Measurements from ENCODE around the gene CRX. TPM values are rescaled to one million over a fixed set of nuclear protein-coding genes. Genes with fewer than 3 reads are reported as not detected.

The CRX gene
- total and polyA plus RNA-seq, 2 experiments from 2014 or later: 0.04 to 0.15 TPM

- Histone ChIP-seq H3K4me3 (no peak within 1 kb of the TSS), H3K9me3 (ENCODE audit: low read depth) (no peaks in the 10 kb centered on the region), H3K27ac (no peak within 1 kb of the TSS), H3K36me3 (no peaks in the 10 kb centered on the region), H3K4me1 (ENCODE audit: low read depth) (peaks cover 6% of the 10 kb centered on the region), H3K27me3 (no peaks in the 10 kb centered on the region)
- no peak for TF ChIP-seq CTCF (IDR thresholded peaks at IDR 0.05; ENCODE audit: low read depth, low read length)
- DNase-seq (ENCODE audit: low read depth in 1 of 2, low spot score in 1 of 2): no peak
These were observed 64.3 kb downstream of the CRX start, which contains the start of gene SULT2A1 for GRCh38 chr19:47886010-47886559. Gene SULT2A1 (minus strand): TSS chr19:47886315. CDS start chr19:47886257, 58 bp downstream.

GRCh38 chr19:47890865-47891621 is 69.3 kb downstream of the CRX start:
- peaks cover 12% of the 10 kb centered on the region for H3K4me1 ChIP-seq (ENCODE audit: low read depth)
- no peaks in the 10 kb centered on the region for H3K36me3 ChIP-seq
- no peaks in the 10 kb centered on the region for H3K27me3 ChIP-seq
- TF ChIP-seq CTCF (IDR thresholded peaks at IDR 0.05; ENCODE audit: low read depth, low read length): no peak
- peak overlapping the region; percentile 100 for H3K27ac ChIP-seq
- DNase-seq (ENCODE audit: low read depth in 1 of 2, low spot score in 1 of 2): no peak
- no peaks in the 10 kb centered on the region for H3K9me3 ChIP-seq (ENCODE audit: low read depth)
- H3K4me3 ChIP-seq: no peak overlapping the region

- no peak for DNase-seq (ENCODE audit: low read depth in 1 of 2, low spot score in 1 of 2)
- Histone ChIP-seq H3K9me3 (ENCODE audit: low read depth) (no peaks in the 10 kb centered on the region), H3K27me3 (no peaks in the 10 kb centered on the region), H3K4me3 (no peak overlapping the region), H3K36me3 (no peaks in the 10 kb centered on the region), H3K27ac (peak overlapping the region; percentile 100), H3K4me1 (ENCODE audit: low read depth) (peaks cover 12% of the 10 kb centered on the region)
- no peak for TF ChIP-seq CTCF (IDR thresholded peaks at IDR 0.05; ENCODE audit: low read depth, low read length)
These were observed 69.8 kb downstream of the CRX start for GRCh38 chr19:47891622-47891922.

- peak overlapping the region; percentile 100 for H3K27ac ChIP-seq
- no peak overlapping the region for H3K4me3 ChIP-seq
- peaks cover 12% of the 10 kb centered on the region for H3K4me1 ChIP-seq (ENCODE audit: low read depth)
- no peak for TF ChIP-seq CTCF (IDR thresholded peaks at IDR 0.05; ENCODE audit: low read depth, low read length)
- H3K36me3 ChIP-seq: no peaks in the 10 kb centered on the region
- DNase-seq (ENCODE audit: low read depth in 1 of 2, low spot score in 1 of 2): peak; percentile 81
- H3K27me3 ChIP-seq: no peaks in the 10 kb centered on the region
- no peaks in the 10 kb centered on the region for H3K9me3 ChIP-seq (ENCODE audit: low read depth)
These were observed 70.4 kb downstream of the CRX start for GRCh38 chr19:47891923-47892666.

Other genes starting within 250 kb of the CRX start
- gene ZNF541, start 248.8 kb upstream of the CRX start, total RNA-seq: 0.49 TPM in 1 of 2 replicates, not detected in the other
- gene ZNF541, start 248.8 kb upstream of the CRX start, polyA plus RNA-seq: not detected in 2 replicates
- gene BICRA, start 212.8 kb upstream of the CRX start, total RNA-seq: 7.8 and 13.5 TPM in 2 replicates
- gene BICRA, start 212.8 kb upstream of the CRX start, polyA plus RNA-seq: 3.0 and 5.0 TPM in 2 replicates
- 0.95 and 2.1 TPM in 2 replicates for gene EHD2, start 108.5 kb upstream of the CRX start, total RNA-seq
- 0.64 and 2.7 TPM in 2 replicates for gene EHD2, start 108.5 kb upstream of the CRX start, polyA plus RNA-seq
- 149 and 278 TPM in 2 replicates for gene NOP53, start 76.4 kb upstream of the CRX start, total RNA-seq
- gene NOP53, start 76.4 kb upstream of the CRX start, polyA plus RNA-seq: 81.8 and 112 TPM in 2 replicates
- 1,194 and 1,690 TPM in 2 replicates for gene SELENOW, start 43.2 kb upstream of the CRX start, total RNA-seq
- gene SELENOW, start 43.2 kb upstream of the CRX start, polyA plus RNA-seq: 1,855 and 2,152 TPM in 2 replicates
- not detected in 2 replicates for gene TPRX1, start 17.4 kb upstream of the CRX start, total RNA-seq
- not detected in 2 replicates for gene TPRX1, start 17.4 kb upstream of the CRX start, polyA plus RNA-seq
- not detected in 2 replicates for gene TPRX2, start 37.3 kb downstream of the CRX start, total RNA-seq
- gene TPRX2, start 37.3 kb downstream of the CRX start, polyA plus RNA-seq: not detected in 2 replicates
- gene SULT2A1, start 64.4 kb downstream of the CRX start, total RNA-seq: not detected in 2 replicates
- 0.09 and 0.34 TPM in 2 replicates for gene SULT2A1, start 64.4 kb downstream of the CRX start, polyA plus RNA-seq
- not detected in 2 replicates for gene BSPH1, start 170.2 kb downstream of the CRX start, total RNA-seq
- gene BSPH1, start 170.2 kb downstream of the CRX start, polyA plus RNA-seq: not detected in 2 replicates
- not detected in 2 replicates for gene ELSPBP1, start 172.7 kb downstream of the CRX start, total RNA-seq
- gene ELSPBP1, start 172.7 kb downstream of the CRX start, polyA plus RNA-seq: not detected in 2 replicates
- not detected in 2 replicates for gene CABP5, start 222.1 kb downstream of the CRX start, total RNA-seq
- gene CABP5, start 222.1 kb downstream of the CRX start, polyA plus RNA-seq: not detected in 2 replicates